ENCODE data around the gene NPR3. TPM values are rescaled to one million over a fixed set of nuclear protein-coding genes. Genes with fewer than 3 reads are reported as not detected.

Gene NPR3
- total RNA-seq (2022) (0.11 and 0.23 TPM in 2 replicates), Bru-seq, nascent RNA (percentile 17 among the genes with signal in this experiment), BruChase-seq, experiment 1, labeled RNA remaining after a 2-hour chase (percentile 21 among the genes with signal in this experiment), BruChase-seq, experiment 2, labeled RNA remaining after a 6-hour chase (percentile 22 among the genes with signal in this experiment)
- long read RNA-seq: 0 reads

- Histone ChIP-seq H3K36me3 (ENCODE audit: control insufficient read depth, insufficient read depth, low read length) (no peaks in the 10 kb centered on the region), H3K9me3 (no peaks in the 10 kb centered on the region), H3K4me1 (no peaks in the 10 kb centered on the region), H3K27me3 (replicated peaks; ENCODE audit: control insufficient read depth, insufficient read depth, low read length) (no peaks in the 10 kb centered on the region), H3K4me3 (ENCODE audit: low read depth, low read length) (peak within 1 kb of the TSS; percentile 36)
- H3K9me3 Mint-ChIP-seq (ENCODE audit: unreplicated experiment): no peaks in the 10 kb centered on the region
- H3K4me1 Mint-ChIP-seq (ENCODE audit: low read depth, unreplicated experiment): no peaks in the 10 kb centered on the region
- H3K27ac Mint-ChIP-seq (ENCODE audit: unreplicated experiment): no peak within 1 kb of the TSS
- no TSS peak for BruUV-seq (replicated peaks)
- DNase-seq: peak in 1 of 2 experiments; percentile 29
- intact Hi-C loops (cut with micrococcal nuclease; ENCODE audit: unreplicated experiment): no loop called here
- TF ChIP-seq CTCF (IDR thresholded peaks at IDR 0.05; ENCODE audit: insufficient read depth in 1 of 2, low read depth in 1 of 2, low read length in 1 of 2, severe bottlenecking in 1 of 2, unreplicated experiment in 1 of 2): no peak
- peaks cover 4% of the 10 kb centered on the region for H3K27me3 Mint-ChIP-seq (ENCODE audit: insufficient read depth, unreplicated experiment)
- H3K4me3 Mint-ChIP-seq (ENCODE audit: unreplicated experiment): peak within 1 kb of the TSS; percentile 76
- ChIA-PET POLR2A (no interaction called here), CTCF (no interaction called here)
- H3K36me3 Mint-ChIP-seq (ENCODE audit: insufficient read depth, unreplicated experiment): peaks cover 6% of the 10 kb centered on the region
Observed at GRCh38 chr5:32710550-32711361, at the start of gene NPR3. Gene NPR3 (plus strand): TSS chr5:32711321. CDS start chr5:32711777, 456 bp downstream.

GRCh38 chr5:32664523-32664922 lies 46.6 kb upstream of the NPR3 start:
- Histone ChIP-seq H3K4me3 (ENCODE audit: low read depth, low read length) (no peak overlapping the region), H3K4me1 (no peaks in the 10 kb centered on the region), H3K36me3 (ENCODE audit: control insufficient read depth, insufficient read depth, low read length) (no peaks in the 10 kb centered on the region), H3K9me3 (peaks cover 4% of the 10 kb centered on the region; the same call in 1 of the 2 replicates), H3K27me3 (replicated peaks; ENCODE audit: control insufficient read depth, insufficient read depth, low read length) (no peaks in the 10 kb centered on the region)
- H3K27me3 Mint-ChIP-seq (ENCODE audit: insufficient read depth, unreplicated experiment): no peaks in the 10 kb centered on the region
- H3K9me3 Mint-ChIP-seq (ENCODE audit: unreplicated experiment): peaks cover 14% of the 10 kb centered on the region
- intact Hi-C loops (cut with micrococcal nuclease; ENCODE audit: unreplicated experiment): no loop called here
- ChIA-PET CTCF (no interaction called here), POLR2A (no interaction called here)
- no peak overlapping the region for H3K4me3 Mint-ChIP-seq (ENCODE audit: unreplicated experiment)
- no peak overlapping the region for H3K27ac Mint-ChIP-seq (ENCODE audit: unreplicated experiment)
- no peak for DNase-seq
- H3K4me1 Mint-ChIP-seq (ENCODE audit: low read depth, unreplicated experiment): no peaks in the 10 kb centered on the region
- no TSS peak for BruUV-seq (replicated peaks)
- no peak for TF ChIP-seq CTCF (IDR thresholded peaks at IDR 0.05; ENCODE audit: insufficient read depth in 1 of 2, low read depth in 1 of 2, low read length in 1 of 2, severe bottlenecking in 1 of 2, unreplicated experiment in 1 of 2)
- H3K36me3 Mint-ChIP-seq (ENCODE audit: insufficient read depth, unreplicated experiment): no peaks in the 10 kb centered on the region

GRCh38 chr5:32668552-32668951 lies 42.6 kb upstream of the NPR3 start:
- ChIA-PET CTCF (no interaction called here), POLR2A (no interaction called here)
- Histone ChIP-seq H3K36me3 (ENCODE audit: control insufficient read depth, insufficient read depth, low read length) (no peaks in the 10 kb centered on the region), H3K27me3 (replicated peaks; ENCODE audit: control insufficient read depth, insufficient read depth, low read length) (no peaks in the 10 kb centered on the region), H3K9me3 (peaks cover 14% of the 10 kb centered on the region), H3K4me3 (ENCODE audit: low read depth, low read length) (no peak overlapping the region), H3K4me1 (no peaks in the 10 kb centered on the region)
- TF ChIP-seq CTCF (IDR thresholded peaks at IDR 0.05; ENCODE audit: insufficient read depth in 1 of 2, low read depth in 1 of 2, low read length in 1 of 2, severe bottlenecking in 1 of 2, unreplicated experiment in 1 of 2): no peak
- no TSS peak for BruUV-seq (replicated peaks)
- peaks cover 6% of the 10 kb centered on the region for H3K36me3 Mint-ChIP-seq (ENCODE audit: insufficient read depth, unreplicated experiment)
- H3K4me3 Mint-ChIP-seq (ENCODE audit: unreplicated experiment): no peak overlapping the region
- H3K27ac Mint-ChIP-seq (ENCODE audit: unreplicated experiment): no peak overlapping the region
- intact Hi-C loops (cut with micrococcal nuclease; ENCODE audit: unreplicated experiment): no loop called here
- H3K4me1 Mint-ChIP-seq (ENCODE audit: low read depth, unreplicated experiment): no peaks in the 10 kb centered on the region
- H3K27me3 Mint-ChIP-seq (ENCODE audit: insufficient read depth, unreplicated experiment): no peaks in the 10 kb centered on the region
- no peak for DNase-seq
- peaks cover 11% of the 10 kb centered on the region for H3K9me3 Mint-ChIP-seq (ENCODE audit: unreplicated experiment)

Data from Caco-2 (cell line).